B cell (primary cell): ENCODE measurements around the gene PIK3R2. TPM values are rescaled to one million over a fixed set of nuclear protein-coding genes. Genes with fewer than 3 reads are reported as not detected.

Experiments
- ATAC-seq: fragments of 200-7000 bp; cut with Tn5 transposase; one replicate; pipeline ENCODE4 v1.10.0; 2021; ENCODE audit warnings: low read depth, mild to moderate bottlenecking, moderate number of reproducible peaks, moderate library complexity
- CTCF ChIA-PET: fragments of 350-600 bp; sonication (Branson Sonifier 250); formaldehyde crosslinking; loops from one replicate; lab custom pipeline; 2021; ENCODE audit warnings: antibody characterized with exemption, inconsistent platforms; lab: Charles Lee
- POLR2A ChIA-PET: fragments of 350-600 bp; sonication (Branson Sonifier 250); formaldehyde crosslinking; loops from one replicate; lab custom pipeline; 2021; ENCODE audit warnings: antibody characterized with exemption; lab: Charles Lee
- DNase-seq: peaks from one replicate; pipeline ENCODE4 v3.0.0; 2013
- H2AFZ ChIP-seq: 2 replicates; pipeline ENCODE4 v1.6.1; 2012; ENCODE audit warnings: mild to moderate bottlenecking, low read depth, low read length; ENCODE audit not compliant: insufficient read depth, poor library complexity, severe bottlenecking
- H3K27ac ChIP-seq, 2 donors: 1 replicate in 1 of 2; 2 replicates in 1 of 2; pipeline ENCODE4 v1.5.1; 2012 to 2013; ENCODE audit warnings: low read length in 2 of 2, mild to moderate bottlenecking in 2 of 2, moderate library complexity in 1 of 2
- H3K27me3 ChIP-seq, 4 experiments: fragments of 200-600 bp in 1 of 4; sonication (generic) in 1 of 4; replicated peaks in 1 of 4; 1 replicate in 2 of 4; 2 replicates in 2 of 4; pipeline versions ENCODE4 v1.6.1 to v1.7.0; 2013 to 2016; ENCODE audit warnings: low read length in 3 of 4, mild to moderate bottlenecking in 2 of 4, mixed read lengths in 1 of 4, moderate library complexity in 1 of 4; ENCODE audit not compliant: insufficient read depth in 4 of 4, control insufficient read depth in 3 of 4; ENCODE audit errors: control extremely low read depth in 1 of 4
- H3K36me3 ChIP-seq, 2 experiments: replicated peaks in 1 of 2; 1 replicate in 1 of 2; 2 replicates in 1 of 2; pipeline versions ENCODE4 v1.6.1 to v1.7.1; 2013; ENCODE audit warnings: low read length in 1 of 2; ENCODE audit not compliant: insufficient read depth in 2 of 2, control insufficient read depth in 1 of 2; ENCODE audit errors: control extremely low read depth in 1 of 2, extremely low read depth in 1 of 2
- H3K4me1 ChIP-seq, 2 donors: fragments of 200-600 bp in 1 of 2; sonication (generic) in 1 of 2; 1 replicate in 1 of 2; 2 replicates in 1 of 2; pipeline versions ENCODE4 v1.5.1 to v1.6.1; 2013 to 2017; ENCODE audit warnings: low read length in 2 of 2; ENCODE audit not compliant: control insufficient read depth in 2 of 2, insufficient read depth in 2 of 2
- H3K4me2 ChIP-seq: replicated peaks from 2 replicates; pipeline ENCODE3; 2012; ENCODE audit warnings: mild to moderate bottlenecking, low read depth, low read length; ENCODE audit not compliant: poor library complexity, severe bottlenecking
- H3K4me3 ChIP-seq, 5 experiments: fragments of 200-600 bp in 1 of 5; sonication (generic) in 1 of 5; 1 replicate in 3 of 5; 2 replicates in 2 of 5; pipeline versions ENCODE4 v1.5.1 to v1.7.0; 2011 to 2016; ENCODE audit warnings: low read length in 4 of 5, mild to moderate bottlenecking in 4 of 5, low read depth in 2 of 5, control low read depth in 1 of 5, moderate library complexity in 1 of 5; ENCODE audit not compliant: insufficient read depth in 1 of 5; ENCODE audit errors: control extremely low read depth in 1 of 5, extremely low read depth in 1 of 5
- H3K79me2 ChIP-seq: fragments of 200-600 bp; sonication (generic); one replicate; pipeline ENCODE4 v1.6.0; 2016; ENCODE audit warnings: low read length; ENCODE audit not compliant: control insufficient read depth, insufficient read depth
- H3K9ac ChIP-seq: fragments of 200-600 bp; sonication (generic); 2 replicates; pipeline ENCODE4 v1.6.1; 2017; ENCODE audit warnings: mild to moderate bottlenecking, low read length, moderate library complexity
- H3K9me3 ChIP-seq, 3 donors: one replicate each; pipeline versions ENCODE4 v1.6.1 to v1.7.1; 2013; ENCODE audit warnings: low read length in 2 of 3; ENCODE audit not compliant: control insufficient read depth in 2 of 3, insufficient read depth in 1 of 3; ENCODE audit errors: control extremely low read depth in 1 of 3
- H4K20me1 ChIP-seq: 2 replicates; pipeline ENCODE4 v1.6.0; 2012; ENCODE audit warnings: mild to moderate bottlenecking, low read length; ENCODE audit not compliant: insufficient read depth, control insufficient read depth, poor library complexity, severe bottlenecking
- H3K27ac Mint-ChIP-seq: one replicate; pipeline ENCODE4 v1.8.0; 2021; ENCODE audit warnings: mixed read lengths
- H3K27me3 Mint-ChIP-seq: one replicate; pipeline ENCODE4 v1.8.0; 2021; ENCODE audit warnings: mixed read lengths
- H3K4me1 Mint-ChIP-seq: one replicate; pipeline ENCODE4 v1.8.0; 2021; ENCODE audit warnings: mixed read lengths
- H3K4me3 Mint-ChIP-seq: one replicate; pipeline ENCODE4 v1.8.0; 2021; ENCODE audit warnings: mixed read lengths
- H3K9me3 Mint-ChIP-seq: one replicate; pipeline ENCODE4 v1.8.0; 2022; ENCODE audit warnings: mixed read lengths; ENCODE audit not compliant: insufficient read depth
- CTCF ChIP-seq: fragments of 200-600 bp; IDR thresholded peaks from one replicate; pipeline ENCODE4 v1.8.0; 2022; ENCODE audit warnings: antibody characterized with exemption, mild to moderate bottlenecking
- EZH2 ChIP-seq: IDR thresholded peaks from 2 replicates; pipeline ENCODE4 v1.6.1; 2012; ENCODE audit warnings: borderline replicate concordance, low read depth, mild to moderate bottlenecking, moderate library complexity, low read length; ENCODE audit not compliant: insufficient read depth, poor library complexity, severe bottlenecking
- WGBS: methylation state at CpG from one replicate; pipeline ENCODE4 v1.1.5; 2013; ENCODE audit warnings: missing lambda C conversion rate; ENCODE audit not compliant: insufficient coverage; 5-methylcytosine and 5-hydroxymethylcytosine counted together
- intact Hi-C: fragments of 100-400 bp; cut with micrococcal nuclease; formaldehyde crosslinking; loops from one replicate; pipeline ENCODE4 v1.10.0; 2022
- polyA plus RNA-seq: library from polyadenylated mRNA; depleted of rRNA; stranded (reverse); fragments of >200 nt; gene quantifications from 2 replicates; pipeline ENCODE4 v1.2.3, GENCODE V29; 2012
- total RNA-seq, 2 donors: library from RNA; stranded (reverse); fragments of 120-200 nt in 1 of 2; gene quantifications; 1 replicate in 1 of 2; 2 replicates in 1 of 2; pipeline versions ENCODE4 v1.2.3 to v1.2.4, GENCODE V29; 2013 to 2022

PIK3R2 gene
- total and polyA plus RNA-seq, 2 donors (not counting 1 experiment from before 2014, with no cell fraction given), result 8.5 to 15.8 TPM

GRCh38 chr19:18149596-18149975 is 3.4 kb upstream of the PIK3R2 start:
- Histone ChIP-seq H3K27me3 (no peaks in the 10 kb centered on the region), H3K79me2 (peaks cover 9% of the 10 kb centered on the region), H3K4me3 (no peak overlapping the region), H3K4me2 (no peak overlapping the region), H4K20me1 (peaks cover 28% of the 10 kb centered on the region), H3K9me3 (no peaks in the 10 kb centered on the region), H3K9ac (no peak overlapping the region), H3K27ac (no peak overlapping the region), H3K4me1 (peaks cover 14 to 25% of the 10 kb centered on the region in 2 donors), H3K36me3 (peaks cover 3 to 41% of the 10 kb centered on the region in 2 experiments), H2AFZ (no peak overlapping the region)
- Mint-ChIP-seq H3K4me3 (no peak overlapping the region), H3K4me1 (peaks cover 18% of the 10 kb centered on the region), H3K9me3 (no peaks in the 10 kb centered on the region), H3K27ac (no peak overlapping the region), H3K27me3 (no peaks in the 10 kb centered on the region)
- ATAC-seq (no peak), DNase-seq (no peak)
- TF ChIP-seq CTCF (no peak), EZH2 (no peak)
- intact Hi-C loops, result no loop called here
- POLR2A ChIA-PET, result interaction anchor here (1.1 kb wide), 1 partner anchor 51 kb away, joined by 4 read pairs; no protein-coding TSS in a partner anchor
- 97% methylated on average over 14 of the region's 16 CpGs for WGBS
- CTCF ChIA-PET, result no interaction called here

GRCh38 chr19:18150776-18151624 is 2.0 kb upstream of the PIK3R2 start:
- peaks cover 22% of the 10 kb centered on the region for H4K20me1 ChIP-seq
- WGBS, result 97% methylated on average over 11 of the region's 18 CpGs
- H3K9me3 ChIP-seq, result no peaks in the 10 kb centered on the region
- peaks cover 14 to 25% of the 10 kb centered on the region in 2 donors for H3K4me1 ChIP-seq
- H3K36me3 ChIP-seq, result peaks cover 0 to 29% of the 10 kb centered on the region in 2 experiments
- peaks cover 20% of the 10 kb centered on the region for H3K4me1 Mint-ChIP-seq
- H3K27ac Mint-ChIP-seq, result peak overlapping the region; percentile 95
- intact Hi-C loops, result no loop called here
- ChIA-PET CTCF (interaction anchor here (1.0 to 2.4 kb wide), 14 partner anchors 10 to 218 kb away, joined by 3 to 16 read pairs (median 6); partner anchors contain the start of genes ARRDC2, CCDC124 and IFI30), POLR2A (interaction anchor here (0.6 to 2.5 kb wide), 7 partner anchors 13 to 1053 kb away, joined by 3 to 17 read pairs (median 6); partner anchors contain the start of genes JAK3, MAST3 and MPV17L2)
- H3K4me3 ChIP-seq, result no peak overlapping the region
- H3K4me3 Mint-ChIP-seq, result peak overlapping the region; percentile 89
- no peak overlapping the region for H3K9ac ChIP-seq
- ATAC-seq, result no peak
- no peak for DNase-seq
- no peaks in the 10 kb centered on the region for H3K9me3 Mint-ChIP-seq
- no peaks in the 10 kb centered on the region for H3K27me3 Mint-ChIP-seq
- peaks cover 10% of the 10 kb centered on the region for H3K79me2 ChIP-seq
- H3K27me3 ChIP-seq, result no peaks in the 10 kb centered on the region
- H2AFZ ChIP-seq, result no peak overlapping the region
- H3K27ac ChIP-seq, result no peak overlapping the region
- TF ChIP-seq EZH2 (no peak), CTCF (no peak)
- H3K4me2 ChIP-seq, result peak overlapping the region; percentile 99
